GM13977 (cell line): ENCODE data around the gene ATP5MK.
"Not testable (repeated sequence)": the region's sequence is repeated elsewhere in the genome, so short reads cannot be mapped to it uniquely, and the experiment has no call there.

Experiments
- DNase-seq: peaks from one replicate; pipeline ENCODE4 v3.0.0; 2012; ENCODE audit warnings: low spot score
- CTCF ChIP-seq: IDR thresholded peaks from 2 replicates; pipeline ENCODE4 v1.5.1; 2012; ENCODE audit warnings: mild to moderate bottlenecking, control low read depth; ENCODE audit not compliant: insufficient read depth; ENCODE audit errors: extremely low read depth, missing control alignments
- in situ Hi-C: fragments of 300-500 bp; cut with MboI; formaldehyde crosslinking; loops from one replicate; pipeline ENCODE4 v1.12.0; 2022; ENCODE audit warnings: low sequenced_read_pairs, low pct_unique_long_range_greater_than_20kb, mixed read lengths, inconsistent platforms; ENCODE audit not compliant: unreplicated experiment

The ATP5MK gene

GRCh38 chr10:103374263-103374662, 22.0 kb downstream of the ATP5MK start:
- in situ Hi-C loops: no loop called here
- TF ChIP-seq CTCF: no peak
- DNase-seq: no peak

- in situ Hi-C loops: no loop called here
- no peak for TF ChIP-seq CTCF
- peak; percentile 37 for DNase-seq
Measured at GRCh38 chr10:103373544-103373943, 22.7 kb downstream of the ATP5MK start.

GRCh38 chr10:103367782-103368518, 28.3 kb downstream of the ATP5MK start, which contains the start of gene TAF5:
TAF5 (plus strand) TSS chr10:103367976; CDS start chr10:103367990, 14 bp downstream.
- in situ Hi-C loops: no loop called here
- DNase-seq: peak; percentile 93
- TF ChIP-seq CTCF: no peak

- peak; percentile 30 for DNase-seq
- in situ Hi-C loops: no loop called here
- no peak for TF ChIP-seq CTCF
Measured at GRCh38 chr10:103367379-103367781, 28.9 kb downstream of the ATP5MK start.

- DNase-seq, in situ Hi-C loops: not testable (repeated sequence)
Measured at GRCh38 chr10:103360791-103361190, 35.5 kb downstream of the ATP5MK start.

GRCh38 chr10:103359493-103359892, 36.8 kb downstream of the ATP5MK start:
- in situ Hi-C loops, DNase-seq: not testable (repeated sequence)

GRCh38 chr10:103355906-103356599, 40.2 kb downstream of the ATP5MK start:
- no peak for TF ChIP-seq CTCF
- in situ Hi-C loops: no loop called here
- DNase-seq: no peak

- DNase-seq: not testable (repeated sequence)
Measured at GRCh38 chr10:103354567-103354966, 41.7 kb downstream of the ATP5MK start.

More at GRCh38 chr10:103354567-103354966, 41.7 kb downstream of the ATP5MK start:
- in situ Hi-C loops: not testable (repeated sequence)
